ENCODE results near the gene NOTUM.
"Not testable (repeated sequence)": the region's sequence is repeated elsewhere in the genome, so short reads cannot be mapped to it uniquely, and the experiment has no call there.

The NOTUM gene

DNA sequence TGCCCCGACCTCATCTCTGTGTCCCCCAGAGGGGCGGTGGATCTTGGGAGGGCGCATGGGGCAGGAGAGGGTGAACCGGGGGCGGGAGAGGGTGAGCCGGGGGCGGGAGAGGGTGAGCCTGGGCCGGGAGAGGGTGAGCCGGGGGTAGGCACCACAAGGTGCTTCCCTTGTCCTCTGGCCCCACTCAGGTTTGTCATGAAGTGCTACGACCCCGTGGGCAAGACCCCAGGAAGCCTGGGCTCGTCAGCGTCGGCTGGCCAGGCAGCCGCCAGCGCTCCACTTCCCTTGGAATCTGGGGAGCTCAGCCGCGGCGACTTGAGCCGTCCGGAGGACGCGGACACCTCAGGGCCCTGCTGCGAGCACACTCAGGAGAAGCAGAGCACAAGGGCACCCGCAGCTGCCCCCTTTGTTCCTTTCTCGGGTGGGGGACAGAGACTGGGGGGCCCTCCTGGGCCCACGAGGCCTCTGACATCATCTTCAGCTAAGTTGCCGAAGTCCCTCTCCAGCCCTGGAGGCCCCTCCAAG is 35.3 kb upstream of the NOTUM start:
- DNase-seq (ENCODE audit: low read depth in 2 of 2) = no peak

DNA sequence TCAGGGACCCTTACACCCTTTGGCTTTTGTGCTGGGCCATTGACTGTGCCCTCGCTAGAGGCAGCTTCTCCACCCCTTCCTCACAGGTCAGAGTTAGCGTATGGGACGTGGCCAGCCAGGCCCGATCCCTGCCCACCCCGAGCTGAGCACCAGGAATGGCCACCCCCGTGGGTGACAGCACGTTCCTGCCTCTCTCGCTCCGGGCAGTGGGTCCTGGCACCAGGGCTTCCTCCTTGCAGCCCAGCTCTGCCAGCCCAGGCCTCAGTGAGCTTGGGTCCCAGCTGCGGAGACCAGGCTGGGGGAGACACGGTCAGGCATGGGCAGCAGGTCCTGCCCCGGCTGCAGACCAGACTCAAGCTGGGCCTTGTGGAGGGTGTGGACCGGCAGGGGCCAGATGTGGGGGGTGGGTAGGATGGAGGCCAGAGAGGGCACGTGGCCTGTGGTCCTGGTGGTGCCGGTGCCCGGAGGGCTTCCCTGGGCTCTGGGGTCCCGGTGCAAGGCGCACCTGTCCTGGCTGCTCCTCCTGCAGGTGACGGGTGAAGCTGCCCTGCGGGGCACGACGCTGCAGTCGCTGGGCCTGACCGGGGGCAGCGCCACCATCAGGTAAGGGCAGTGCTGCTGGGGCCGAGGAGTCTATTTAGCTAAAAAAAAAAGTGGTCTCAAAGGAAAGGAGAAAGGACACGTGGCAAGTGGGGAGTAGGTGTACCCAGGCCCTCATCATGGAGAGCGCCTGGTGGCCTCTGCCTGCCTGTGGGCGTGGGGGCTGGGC is 34.7 kb upstream of the NOTUM start:
- no peak for DNase-seq (ENCODE audit: low read depth in 2 of 2)

DNA sequence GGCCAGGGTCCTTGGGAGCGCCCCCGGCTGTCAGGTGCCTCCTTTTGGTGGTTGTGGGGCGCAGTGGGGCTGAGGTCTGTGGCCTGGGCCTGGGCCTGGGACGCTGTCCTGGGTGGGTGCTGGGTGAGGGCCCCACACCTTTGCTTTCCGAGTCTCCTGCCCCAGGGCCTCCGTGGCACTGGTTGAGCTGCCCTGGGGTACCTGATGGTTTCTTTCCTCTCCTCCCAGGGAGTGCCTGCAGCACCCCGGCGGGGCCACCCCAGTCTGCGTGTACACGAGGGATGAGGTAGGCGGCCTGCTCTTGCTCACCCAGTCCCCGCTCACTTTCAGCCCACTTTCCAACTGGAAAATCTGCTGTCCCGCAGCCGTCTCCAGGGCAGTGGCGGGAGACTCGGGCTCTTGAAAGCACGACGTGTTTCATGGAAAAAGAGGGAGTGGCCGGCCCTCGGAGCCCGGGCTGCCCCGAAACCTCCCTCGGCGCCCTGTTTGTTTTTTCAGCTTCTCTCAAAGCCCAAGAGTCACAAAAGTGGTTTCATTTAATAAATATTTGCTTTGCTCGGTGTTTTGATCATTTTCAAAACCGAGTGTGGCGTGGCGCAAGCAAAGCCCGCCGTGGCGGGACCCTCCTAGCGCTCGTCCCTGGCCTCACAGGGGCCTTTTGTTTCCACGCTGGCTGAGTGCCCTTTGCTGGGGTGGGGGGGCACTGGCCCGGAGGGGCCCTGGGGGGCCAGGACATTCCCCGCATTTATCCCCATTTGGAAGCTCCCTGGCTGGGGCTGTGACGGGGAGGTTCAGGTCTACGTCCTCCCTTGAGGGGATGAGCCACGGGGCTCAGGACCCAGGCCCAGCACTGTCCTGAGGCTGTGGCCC is 33.8 kb upstream of the NOTUM start:
- DNase-seq (ENCODE audit: low read depth in 2 of 2) = no peak

DNA sequence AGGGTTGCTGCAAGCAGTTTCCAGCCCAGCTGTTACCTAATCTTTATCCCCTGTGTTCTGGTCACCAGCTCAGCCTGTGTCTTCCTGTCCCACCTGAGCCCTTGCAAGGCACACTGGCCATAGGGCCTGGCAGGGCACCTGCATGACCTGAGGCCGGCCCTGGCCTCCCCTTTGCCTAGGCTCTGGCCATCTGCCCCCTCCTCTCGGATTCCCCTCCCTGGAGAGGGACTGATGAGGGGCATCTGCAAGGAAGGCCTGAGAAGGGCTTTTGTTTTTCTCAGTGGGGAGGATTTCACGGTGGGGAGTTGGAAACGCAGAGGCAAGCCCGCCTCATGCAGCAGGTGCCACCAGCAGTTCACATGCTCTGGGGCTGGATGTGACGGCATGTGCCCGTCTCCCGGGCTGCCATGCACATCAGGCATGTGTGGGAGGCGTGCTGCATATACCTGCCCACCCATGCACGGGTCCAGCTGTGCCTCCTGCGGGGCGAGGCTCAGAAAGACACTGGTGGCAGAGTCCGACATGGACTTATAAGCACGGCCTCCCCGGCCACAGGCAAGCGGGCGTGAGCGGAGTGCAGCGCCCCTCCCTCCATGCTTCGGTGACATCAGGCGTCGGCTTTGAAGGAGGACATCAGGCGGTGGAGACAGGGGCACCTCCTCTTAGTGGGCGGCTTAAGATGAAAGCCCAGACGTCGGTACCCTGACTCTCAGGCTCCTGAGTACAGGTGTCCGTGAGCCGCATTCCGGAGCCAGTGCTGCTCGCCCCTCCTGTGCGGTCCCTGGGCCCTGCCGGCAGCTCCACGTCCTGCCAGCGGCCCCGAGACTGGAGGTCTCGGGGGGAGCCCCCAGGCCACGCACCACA is 33.0 kb upstream of the NOTUM start:
- DNase-seq (ENCODE audit: low read depth in 2 of 2) = no peak

DNA sequence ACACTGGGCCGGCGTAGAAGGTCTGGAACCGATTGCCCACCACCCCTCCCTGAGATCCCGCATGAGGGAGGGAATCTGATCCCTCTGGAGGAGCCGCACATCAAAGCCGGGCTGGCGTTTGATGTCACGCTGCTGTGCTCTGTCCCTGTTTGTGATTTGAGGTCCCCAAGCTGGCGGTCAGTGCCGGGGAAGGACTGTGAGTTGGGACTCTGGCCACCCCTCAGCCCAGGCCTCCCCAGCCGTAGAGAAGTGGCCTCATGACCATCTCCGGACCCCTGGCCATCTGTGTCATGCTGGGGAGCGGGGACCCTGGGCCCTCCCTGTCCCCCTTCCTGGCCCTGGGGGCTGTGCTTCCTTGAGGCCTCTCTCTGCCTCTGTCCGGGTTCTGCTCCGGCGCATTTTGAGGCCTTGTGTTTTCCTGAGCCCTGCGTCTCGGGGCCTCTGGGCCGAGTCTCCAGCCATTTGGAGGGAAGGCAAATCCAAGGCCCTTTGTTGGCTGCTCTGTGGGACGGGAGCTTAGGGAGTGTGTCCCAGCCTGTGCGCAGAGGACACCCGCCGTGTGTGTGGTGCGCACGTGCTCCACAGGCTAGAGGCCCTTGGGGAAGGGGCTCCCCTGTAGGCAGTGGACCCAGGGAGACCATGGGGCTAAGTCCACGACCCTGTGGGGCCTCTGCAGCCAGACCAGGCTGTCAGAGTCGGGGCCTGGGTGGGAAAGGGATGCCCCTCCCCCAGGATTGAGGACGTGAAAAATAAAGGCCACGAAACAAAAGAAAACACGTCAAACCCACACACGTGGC is 31.5 kb upstream of the NOTUM start:
- no peak for DNase-seq (ENCODE audit: low read depth in 2 of 2)

DNA sequence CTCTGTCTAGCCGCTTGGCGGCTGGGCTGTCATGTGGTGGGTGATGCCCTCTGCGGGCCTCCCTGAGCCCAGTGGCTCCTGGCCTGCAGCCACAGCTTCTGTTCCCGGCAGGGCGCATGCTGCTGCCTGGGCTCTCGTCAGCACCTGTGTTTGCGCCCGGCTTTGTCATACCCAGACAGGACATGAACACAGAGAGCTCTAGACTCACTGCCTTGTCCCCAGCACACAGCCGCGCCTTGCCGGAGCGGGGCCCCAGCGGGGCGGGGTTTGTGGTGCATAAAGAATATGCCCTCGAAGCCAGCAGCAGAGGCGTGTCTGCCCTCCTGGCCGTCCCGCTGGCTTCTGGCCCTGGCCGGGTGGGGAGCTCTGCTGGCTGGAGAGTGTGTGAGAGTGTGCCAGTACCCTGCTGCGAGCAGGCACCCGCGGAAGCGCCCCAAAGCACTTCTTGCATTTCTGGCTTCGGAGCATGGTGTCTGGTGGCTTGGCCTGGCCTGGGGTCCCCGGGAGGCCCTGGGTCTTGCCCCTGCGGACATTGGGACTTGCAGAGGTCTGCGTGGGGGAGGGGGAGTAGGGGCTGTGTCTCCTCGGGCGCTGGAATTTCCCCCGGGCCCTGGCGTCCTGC is 30.8 kb upstream of the NOTUM start:
- DNase-seq (ENCODE audit: low read depth in 2 of 2) = peak in 1 of 2 experiments; percentile 4

DNA sequence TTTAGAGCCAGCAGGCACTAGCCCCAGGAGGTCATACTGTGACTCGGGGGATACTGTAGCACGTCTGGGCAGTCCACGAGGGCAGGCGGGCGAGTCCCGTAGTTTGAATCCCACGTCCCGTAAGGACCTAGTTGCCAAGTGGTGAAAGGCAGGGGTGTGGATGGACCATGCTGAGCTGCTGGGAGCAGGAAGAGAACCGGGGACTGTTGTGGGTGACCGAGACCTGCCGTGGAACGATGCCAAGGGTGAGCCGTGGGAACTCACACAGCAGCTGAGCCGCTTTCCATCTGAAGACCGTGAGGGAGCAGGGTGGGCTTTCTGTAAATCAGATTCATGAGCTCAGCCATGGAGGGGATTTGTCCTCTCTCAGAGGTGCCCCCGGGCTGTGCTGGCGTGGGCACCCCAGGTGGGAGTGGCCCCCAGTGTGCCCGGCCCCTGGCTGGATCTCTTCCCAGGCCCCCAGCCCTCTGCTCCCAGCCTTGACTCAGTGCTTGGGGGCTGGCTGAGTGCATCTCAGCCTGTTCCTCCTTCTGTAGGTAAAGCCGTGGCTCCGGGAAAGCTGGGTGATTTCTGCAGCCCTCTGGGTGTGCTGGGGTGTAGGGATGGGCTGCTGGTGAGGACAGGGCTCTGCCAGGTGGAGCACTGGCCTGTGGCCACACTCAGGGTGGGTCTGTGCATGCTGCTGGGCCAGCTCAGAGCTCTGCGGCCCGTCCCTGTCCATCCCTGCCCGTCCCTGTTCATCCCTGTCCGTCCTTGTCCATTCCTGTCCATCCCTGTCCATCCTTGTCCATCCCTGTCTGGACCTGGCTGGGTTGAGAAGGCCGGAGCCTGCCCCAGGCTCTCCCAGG is 30.1 kb upstream of the NOTUM start:
- no peak for DNase-seq (ENCODE audit: low read depth in 2 of 2)

DNA sequence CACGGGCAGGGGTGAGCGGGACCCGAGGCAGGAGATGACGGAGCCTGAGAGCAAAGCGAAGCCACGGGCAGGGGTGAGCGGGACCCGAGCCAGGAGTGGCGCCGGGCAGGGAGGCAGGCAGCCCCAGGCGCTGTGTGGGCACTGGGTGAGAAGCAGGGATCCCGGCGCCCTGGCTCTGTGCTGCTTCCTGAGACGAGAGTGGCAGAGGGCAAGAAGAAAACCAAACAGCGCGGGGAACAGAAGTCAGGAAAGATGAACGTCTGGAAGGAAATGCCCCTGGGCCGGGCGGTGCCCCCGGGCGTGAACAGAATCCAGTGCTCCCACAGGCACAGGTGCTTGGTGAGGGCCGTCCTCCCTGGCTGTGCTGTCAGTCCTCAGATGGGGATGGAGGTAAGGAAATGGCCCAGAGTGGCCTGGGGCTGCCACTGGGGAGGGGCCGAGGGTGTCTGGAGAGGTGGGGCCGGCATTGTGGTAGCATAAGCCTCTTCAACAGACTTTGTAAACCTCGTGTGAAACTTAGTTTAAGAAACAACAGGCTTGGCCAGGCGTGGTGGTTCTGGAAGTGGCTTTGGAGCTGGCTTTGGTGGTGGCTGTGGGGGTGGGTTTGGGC is 26.3 kb upstream of the NOTUM start:
- DNase-seq (ENCODE audit: low read depth in 2 of 2) = no peak

DNA sequence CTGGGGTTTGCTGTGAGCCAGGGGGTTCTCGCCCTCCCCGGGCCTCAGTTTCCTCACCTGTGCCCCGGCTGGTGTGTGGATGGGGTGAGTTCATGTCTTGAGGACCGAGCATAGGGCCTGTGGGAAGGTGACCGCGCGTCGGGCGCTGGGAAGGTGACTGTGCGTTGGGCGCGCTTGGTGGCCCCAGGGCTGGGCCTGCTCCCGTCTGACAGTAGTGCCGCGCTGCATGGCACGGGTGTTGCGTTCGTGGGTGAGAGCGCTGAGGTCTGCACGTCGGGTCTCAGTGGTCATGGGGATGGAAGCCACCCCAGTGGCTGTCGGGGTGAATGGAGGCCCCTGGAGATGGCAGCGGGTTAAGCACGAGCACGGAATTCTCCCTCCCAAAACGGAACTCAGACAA is 25.6 kb upstream of the NOTUM start:
- DNase-seq (ENCODE audit: low read depth in 2 of 2) = no peak

DNA sequence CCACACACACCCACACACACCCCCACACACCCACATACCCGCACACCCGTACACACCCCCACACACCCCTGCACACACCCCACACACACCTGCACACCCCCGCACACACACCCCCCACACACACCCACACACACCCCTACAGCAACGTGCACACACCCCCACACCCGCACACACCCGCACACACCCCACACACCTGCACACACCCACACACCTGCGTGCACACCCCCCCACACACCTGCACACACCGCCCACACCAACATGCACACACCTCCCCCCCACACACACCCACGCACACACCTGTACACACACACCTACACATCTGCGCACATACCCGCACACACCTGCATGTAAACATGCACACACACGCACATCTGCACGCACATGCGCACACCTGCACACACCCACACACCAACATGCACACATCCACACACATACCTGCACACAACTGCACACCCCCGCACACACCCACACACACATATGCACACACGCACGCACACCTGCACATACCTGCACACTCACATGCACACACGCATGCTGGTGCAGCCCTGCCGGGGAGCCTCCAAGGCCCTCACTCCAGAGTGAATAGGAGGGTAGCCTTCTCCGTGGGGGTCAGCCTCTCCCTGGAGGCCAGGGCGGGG is 23.9 kb upstream of the NOTUM start:
- no peak for DNase-seq (ENCODE audit: low read depth in 2 of 2)

DNA sequence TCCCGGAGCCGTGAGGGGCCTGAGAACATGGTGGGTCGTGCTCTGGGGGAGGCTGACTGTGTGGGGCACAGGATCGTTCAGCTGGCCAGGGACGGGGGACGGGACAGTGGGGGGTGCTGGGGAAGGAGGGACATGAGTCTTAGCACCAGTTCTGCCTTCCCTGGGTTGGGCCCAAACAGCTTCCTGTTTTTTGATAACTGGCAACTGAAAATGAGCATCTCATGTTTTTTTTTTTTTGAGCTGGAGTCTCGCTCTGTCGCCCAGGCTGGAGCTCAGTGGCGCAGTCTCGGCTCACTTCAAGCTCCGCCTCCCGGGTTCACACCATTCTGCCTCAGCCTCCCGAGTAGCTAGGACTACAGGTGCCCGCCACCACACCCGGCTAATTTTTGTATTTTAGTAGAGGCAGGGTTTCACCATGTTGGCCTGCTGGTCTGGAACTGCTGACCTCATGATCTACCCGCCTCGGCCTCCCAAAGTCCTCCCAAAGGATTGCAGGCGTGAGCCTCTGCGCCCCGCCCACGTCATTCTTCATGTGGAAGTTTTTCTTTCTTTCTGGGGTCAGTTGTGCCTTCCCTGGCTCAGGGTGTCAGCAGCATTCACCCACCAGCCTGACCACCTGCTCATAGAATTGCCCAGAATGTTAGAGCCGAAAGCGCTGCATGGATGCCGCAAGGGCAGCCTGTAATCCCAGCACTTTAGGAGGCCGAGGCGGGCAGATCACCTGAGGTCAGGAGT is 22.8 kb upstream of the NOTUM start:
- DNase-seq (ENCODE audit: low read depth in 2 of 2) = no peak

DNA sequence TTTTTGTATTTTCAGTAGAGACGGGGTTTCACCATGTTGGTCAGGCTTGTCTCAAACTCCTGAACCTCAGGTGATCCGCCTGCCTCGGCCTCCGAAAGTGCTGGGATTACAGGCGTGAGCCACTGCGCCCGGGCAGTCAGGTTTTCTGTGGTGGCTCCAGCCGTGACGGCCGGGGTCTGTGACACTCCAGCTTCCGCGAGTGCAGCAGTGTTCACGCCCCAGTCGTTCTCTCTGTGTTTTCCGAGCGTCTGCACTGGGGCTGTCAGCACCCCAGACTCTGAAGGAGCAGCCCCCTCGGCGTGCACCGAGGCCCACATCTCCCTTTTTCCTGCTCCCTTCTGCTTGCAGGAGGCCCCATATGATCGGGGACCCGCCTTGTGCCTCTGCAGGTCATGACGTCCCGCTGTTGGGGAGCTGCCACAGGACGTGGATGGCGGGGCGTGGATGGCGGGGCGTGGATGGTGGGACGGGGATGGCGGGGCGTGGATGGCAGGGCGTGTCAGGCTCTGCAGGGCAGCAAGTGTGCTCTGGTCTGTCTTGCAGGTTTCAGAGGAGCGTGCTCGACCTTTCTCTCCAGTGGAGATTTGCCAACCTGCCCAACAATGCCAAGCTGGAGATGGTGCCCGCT is 22.1 kb upstream of the NOTUM start:
- no peak for DNase-seq (ENCODE audit: low read depth in 2 of 2)

DNA sequence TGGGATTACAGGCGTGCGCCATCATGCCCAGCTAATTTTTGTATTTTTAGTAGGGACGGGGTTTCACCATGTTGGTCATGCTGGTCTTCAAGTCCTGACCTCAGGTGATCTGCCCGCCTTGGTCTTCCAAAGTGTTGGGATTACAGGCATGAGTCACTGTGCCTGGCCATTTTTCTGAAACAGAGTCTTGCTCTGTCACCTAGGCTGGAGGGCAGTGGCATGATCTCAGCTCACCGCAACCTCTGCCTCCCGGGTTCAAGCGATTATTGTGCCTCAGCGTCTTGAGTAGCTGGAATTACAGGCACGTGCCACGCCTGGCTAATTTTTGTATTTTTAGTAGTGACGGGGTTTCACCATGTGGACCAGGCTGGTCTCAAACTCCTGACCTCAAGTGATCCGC is 20.5 kb upstream of the NOTUM start:
- DNase-seq (ENCODE audit: low read depth in 2 of 2) = not testable (repeated sequence)

DNA sequence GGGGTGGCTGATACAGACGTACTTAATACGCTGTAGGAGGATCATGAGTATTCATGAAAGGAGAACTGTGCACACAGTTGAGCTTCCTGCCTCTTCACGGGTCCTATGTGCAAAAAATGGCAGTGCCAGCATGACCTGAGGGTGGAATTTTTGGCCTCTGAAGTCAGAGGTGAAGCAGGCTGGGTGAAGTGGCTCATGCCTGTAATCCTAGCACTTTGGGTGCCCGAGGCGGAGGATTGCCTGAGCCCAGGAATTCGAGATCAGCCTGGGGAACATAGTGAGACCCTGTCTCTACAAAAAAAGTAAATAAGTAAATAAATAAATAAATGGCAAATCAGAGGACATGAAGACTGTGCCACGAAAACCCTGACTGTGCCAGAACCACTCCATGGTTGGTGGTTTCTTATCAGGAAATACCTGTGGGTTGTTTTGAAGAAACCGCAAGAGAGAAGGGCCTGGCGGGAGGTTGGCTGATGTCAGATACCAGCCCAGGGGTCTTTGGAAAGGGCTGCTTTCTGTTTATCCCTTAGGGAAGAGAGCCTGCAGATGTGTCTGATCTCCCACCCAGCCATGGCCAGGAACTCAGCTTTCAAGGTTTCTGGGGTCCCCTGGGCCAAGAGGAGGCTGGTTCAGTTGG is 19.8 kb upstream of the NOTUM start:
- no peak for DNase-seq (ENCODE audit: low read depth in 2 of 2)

DNA sequence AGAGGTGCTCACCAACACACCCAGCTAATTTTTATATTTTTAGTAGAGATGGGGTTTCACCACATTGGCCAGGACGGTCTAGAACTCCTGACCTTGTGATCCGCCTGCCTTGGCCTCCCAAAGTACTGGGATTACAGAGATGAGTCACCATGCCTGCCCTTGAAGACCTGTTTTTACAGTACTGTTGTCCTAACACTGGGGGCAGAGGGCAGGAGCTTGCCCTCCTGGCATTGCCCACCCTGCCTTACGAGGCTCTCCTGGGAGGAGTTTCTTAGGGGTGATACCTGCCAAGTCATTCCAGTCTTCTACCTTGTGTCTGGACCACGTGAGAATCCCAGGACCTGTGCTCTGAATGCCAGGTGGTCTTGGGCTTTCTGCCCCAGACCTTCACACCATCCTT is 19.1 kb upstream of the NOTUM start:
- no peak for DNase-seq (ENCODE audit: low read depth in 2 of 2)

DNA sequence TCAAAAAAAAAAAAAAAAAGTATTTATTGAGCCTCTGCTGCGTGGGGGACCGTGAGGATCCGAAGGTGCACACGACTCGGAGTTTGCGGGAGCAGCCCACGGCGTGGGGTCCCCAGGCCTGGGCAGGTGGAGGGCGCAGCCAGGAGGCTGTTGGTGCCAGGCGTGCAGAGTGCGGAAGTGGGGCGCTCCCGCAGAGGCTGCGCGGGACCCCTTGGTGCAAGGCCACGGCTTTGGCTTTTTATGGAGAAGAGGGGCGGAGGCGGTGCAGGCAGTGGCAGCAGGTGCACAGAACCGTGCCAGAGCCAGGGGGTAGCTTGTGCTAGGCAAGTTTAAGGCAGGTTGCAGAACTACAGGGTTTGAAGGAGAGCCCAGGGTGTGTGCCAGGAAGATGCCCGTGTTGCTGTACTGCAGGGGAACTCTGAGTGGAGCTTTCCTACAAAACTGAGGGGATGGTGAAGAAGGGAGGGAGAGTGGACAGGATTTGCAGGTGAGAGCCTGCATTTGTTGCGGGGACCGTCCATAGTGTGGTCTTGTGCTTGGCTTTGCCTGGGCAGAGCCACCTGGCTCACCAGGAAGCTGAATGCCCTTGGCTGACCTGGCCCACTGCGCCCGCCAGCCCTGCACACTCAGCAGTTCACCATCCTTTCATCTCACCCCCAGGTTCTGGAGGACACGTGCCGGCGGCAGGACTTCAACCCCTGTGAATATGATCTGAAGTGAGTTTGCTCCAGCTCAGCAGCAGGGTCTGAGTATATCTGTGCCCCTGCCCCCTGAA is 17.7 kb upstream of the NOTUM start:
- no peak for DNase-seq (ENCODE audit: low read depth in 2 of 2)

Measured in fibroblast of skin of left quadriceps (primary cell).